NCI-H2029 treated with DMSO at 0.1 percent for 48 hours (cell line): ENCODE measurements around the gene SLC25A21.
"Not testable (repeated sequence)": the region's sequence is repeated elsewhere in the genome, so short reads cannot be mapped to it uniquely, and the experiment has no call there.

ENCODE experiments used
- DNase-seq: peaks from one replicate; lab custom pipeline; 2025; lab: John Stamatoyannopoulos, UW

Gene SLC25A21

GRCh38 chr14:36822685-36823084 is 349.7 kb downstream of the SLC25A21 start:
- no peak for DNase-seq

- no peak for DNase-seq
Measured at GRCh38 chr14:36820901-36821300, 351.5 kb downstream of the SLC25A21 start.

DNA sequence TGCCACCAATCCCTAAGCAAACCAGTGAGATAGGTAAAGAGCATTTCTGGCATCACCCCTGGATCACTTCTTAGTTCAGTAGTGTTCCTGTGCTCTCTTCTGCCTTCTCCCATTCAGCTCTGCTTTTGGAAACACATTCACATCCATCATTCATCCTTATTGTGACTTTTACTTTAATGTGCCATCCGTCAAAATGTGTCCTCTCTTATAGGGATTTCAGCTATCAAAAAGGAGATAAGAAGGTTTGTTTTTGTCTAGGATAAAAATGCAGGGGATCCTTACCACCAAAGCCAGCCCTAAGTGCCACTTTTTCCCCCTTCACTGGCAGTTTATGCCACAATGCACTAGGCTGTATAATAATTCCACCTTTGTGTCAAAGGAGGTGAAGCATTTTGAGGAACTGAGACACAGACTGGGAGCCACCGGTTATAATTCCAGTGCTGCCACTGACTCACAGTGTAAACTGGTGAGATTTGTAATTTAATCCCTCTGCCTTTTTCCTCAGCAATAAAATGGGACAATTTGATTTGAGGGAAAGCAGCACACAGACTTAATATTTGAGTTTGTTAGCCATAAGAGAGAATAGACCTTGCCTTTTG is 352.2 kb downstream of the SLC25A21 start:
- DNase-seq: no peak

- no peak for DNase-seq
Measured at GRCh38 chr14:36818794-36819384, 353.5 kb downstream of the SLC25A21 start.

GRCh38 chr14:36818246-36818645 is 354.2 kb downstream of the SLC25A21 start:
- DNase-seq: no peak

- no peak for DNase-seq
Measured at GRCh38 chr14:36817071-36817930, 355.1 kb downstream of the SLC25A21 start.

DNA sequence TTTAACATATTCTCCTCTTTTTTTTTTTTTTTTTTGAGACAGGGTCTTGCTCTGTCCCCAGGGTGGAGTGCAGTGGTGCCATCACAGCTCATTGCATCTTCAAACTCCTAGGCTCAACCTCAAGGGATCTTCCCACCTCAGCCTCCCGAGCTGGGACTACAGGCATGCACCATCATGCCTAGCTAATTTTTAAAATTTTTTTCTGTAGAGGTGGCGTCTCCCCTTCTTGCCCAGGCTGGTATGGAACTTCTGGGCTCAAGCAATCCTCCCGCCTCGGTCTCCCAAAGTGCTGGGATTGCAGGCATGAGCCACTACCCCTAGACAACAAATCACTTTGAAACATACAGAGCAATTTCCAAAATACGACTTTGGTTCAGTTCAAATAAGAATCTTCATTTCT is 355.9 kb downstream of the SLC25A21 start:
- no peak for DNase-seq

- DNase-seq: not testable (repeated sequence)
Measured at GRCh38 chr14:36814783-36815182, 357.6 kb downstream of the SLC25A21 start.

- no peak for DNase-seq
Measured at GRCh38 chr14:36810209-36810608, 362.2 kb downstream of the SLC25A21 start.

DNA sequence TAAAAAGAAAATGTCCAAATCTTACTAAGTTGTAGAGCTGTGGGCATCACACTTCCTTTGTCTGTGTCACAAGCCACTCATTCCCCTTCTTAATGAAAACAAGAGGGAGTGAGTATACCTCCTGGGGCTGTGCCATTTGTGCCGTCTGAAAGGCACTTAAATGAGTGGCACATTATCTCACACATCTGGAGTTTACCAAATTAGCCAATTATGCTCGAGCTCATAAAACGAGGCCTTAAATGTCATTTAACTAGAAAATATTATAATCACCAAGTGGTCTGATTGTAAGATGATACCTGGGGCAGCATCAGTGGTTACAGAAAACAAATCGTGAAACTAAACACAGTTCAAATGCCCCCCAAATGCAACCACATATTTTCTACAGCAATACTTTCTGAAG is 364.7 kb downstream of the SLC25A21 start:
- DNase-seq: no peak

DNA sequence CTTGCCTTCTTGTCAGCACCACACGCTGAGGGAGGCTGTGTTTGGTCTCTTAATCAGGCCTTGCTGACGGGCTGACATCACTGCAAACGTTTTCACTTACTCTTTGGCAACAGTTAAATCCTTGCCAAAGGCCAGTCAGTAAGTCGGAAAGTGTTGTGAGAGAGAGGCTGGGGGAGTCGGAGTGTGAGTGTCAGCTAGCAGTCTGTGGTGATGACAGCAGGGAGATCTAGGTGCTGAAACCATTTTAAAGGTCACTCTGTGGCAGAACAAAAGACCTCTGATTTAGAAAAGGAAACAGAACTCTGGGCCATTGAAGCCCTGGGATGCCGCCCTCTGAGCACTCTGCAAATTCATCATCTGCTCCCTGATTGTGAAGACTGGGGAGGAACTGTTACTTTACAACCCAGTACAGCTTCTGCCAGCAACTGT is 367.3 kb downstream of the SLC25A21 start:
- DNase-seq: no peak

- no peak for DNase-seq
Measured at GRCh38 chr14:36797634-36798033, 374.8 kb downstream of the SLC25A21 start.

GRCh38 chr14:36791402-36791801 is 381.0 kb downstream of the SLC25A21 start:
- DNase-seq: no peak

GRCh38 chr14:36785511-36785910 is 386.9 kb downstream of the SLC25A21 start:
- no peak for DNase-seq

DNA sequence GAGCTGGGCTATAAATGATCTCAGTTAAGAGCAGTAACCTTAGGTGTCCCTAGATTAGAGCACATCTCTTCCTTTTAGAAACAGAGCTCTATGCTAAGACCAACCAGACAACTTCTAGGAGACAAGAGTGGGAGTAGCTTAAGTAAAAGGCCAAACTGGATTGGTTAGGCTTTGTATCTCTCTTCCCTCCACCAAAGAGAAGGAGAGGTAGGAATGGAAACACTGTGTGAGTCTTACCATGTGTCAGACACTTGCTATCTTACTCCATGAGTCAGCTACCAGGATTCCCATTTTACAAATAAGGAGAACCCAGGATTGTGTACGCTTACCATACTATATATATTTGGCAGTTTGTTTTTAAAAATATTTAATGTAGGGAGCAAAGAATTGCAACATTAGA is 387.9 kb downstream of the SLC25A21 start:
- no peak for DNase-seq

DNA sequence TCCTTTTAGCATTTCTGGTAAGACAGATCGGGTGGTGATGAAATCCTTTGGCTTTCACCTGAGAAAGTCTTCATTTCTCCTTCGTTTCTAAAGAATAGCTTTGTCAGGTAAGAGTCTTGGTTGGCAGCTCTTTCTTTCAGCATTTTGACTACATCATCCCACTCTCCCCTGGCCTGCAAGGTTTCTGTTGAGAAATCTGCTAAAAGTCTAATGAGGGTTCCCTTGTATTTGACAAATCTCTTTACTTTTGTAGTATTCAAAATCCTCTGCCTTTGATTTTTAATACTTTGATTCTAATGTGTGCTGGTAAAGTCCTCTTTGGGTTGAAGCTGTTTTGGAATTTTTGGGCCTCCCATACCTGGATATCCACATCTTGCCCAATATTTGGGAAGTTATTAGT is 390.5 kb downstream of the SLC25A21 start:
- DNase-seq: no peak

- DNase-seq: no peak
Measured at GRCh38 chr14:36773558-36773957, 398.8 kb downstream of the SLC25A21 start.

DNA sequence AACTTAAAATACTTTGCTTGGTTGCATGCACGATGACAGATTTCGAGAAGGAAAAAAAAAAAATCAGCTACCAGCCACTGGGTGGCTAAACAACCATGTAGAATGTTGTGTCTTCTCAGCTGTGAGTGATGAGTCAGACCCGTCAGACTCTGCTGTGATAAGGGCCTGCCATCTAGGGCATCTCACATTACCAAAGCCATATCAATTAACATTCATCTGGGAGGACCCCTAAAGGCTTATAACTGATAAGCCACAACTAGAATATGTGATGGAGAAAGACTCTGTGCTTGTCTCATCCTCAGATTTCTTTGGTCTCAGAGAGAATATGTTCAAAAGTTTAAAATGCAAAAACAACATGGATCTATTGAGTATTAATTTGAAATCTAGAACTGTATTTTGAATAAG is 399.3 kb downstream of the SLC25A21 start:
- no peak for DNase-seq

DNA sequence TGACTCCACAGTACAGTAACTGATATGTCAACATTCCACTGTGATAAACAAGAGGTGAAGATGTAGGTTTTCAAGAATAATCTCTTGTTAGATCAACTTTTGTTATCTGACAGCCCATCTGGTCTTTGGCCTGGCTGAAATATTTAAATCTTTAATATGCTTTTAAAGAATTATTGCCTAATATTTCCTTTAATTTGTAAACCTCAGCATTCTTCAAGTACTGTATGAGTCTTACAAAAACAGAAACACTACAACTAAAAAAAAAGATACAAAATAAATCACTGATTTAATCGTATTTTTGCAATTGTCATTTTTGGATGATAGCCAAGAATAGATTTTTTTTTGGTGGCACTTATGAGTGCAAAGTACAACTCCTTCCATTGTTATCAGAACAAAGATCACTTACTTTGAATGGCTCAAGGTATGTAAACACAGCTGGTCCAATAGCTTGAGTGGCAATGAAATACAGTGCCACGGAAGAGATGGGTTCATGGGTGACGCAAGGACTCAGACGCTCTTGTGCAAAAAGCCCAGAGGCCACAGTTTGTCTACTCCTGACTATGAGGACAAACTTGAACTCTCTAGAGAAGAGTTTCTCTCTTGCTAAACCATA is 401.3 kb downstream of the SLC25A21 start:
- peak; percentile 61 for DNase-seq

DNA sequence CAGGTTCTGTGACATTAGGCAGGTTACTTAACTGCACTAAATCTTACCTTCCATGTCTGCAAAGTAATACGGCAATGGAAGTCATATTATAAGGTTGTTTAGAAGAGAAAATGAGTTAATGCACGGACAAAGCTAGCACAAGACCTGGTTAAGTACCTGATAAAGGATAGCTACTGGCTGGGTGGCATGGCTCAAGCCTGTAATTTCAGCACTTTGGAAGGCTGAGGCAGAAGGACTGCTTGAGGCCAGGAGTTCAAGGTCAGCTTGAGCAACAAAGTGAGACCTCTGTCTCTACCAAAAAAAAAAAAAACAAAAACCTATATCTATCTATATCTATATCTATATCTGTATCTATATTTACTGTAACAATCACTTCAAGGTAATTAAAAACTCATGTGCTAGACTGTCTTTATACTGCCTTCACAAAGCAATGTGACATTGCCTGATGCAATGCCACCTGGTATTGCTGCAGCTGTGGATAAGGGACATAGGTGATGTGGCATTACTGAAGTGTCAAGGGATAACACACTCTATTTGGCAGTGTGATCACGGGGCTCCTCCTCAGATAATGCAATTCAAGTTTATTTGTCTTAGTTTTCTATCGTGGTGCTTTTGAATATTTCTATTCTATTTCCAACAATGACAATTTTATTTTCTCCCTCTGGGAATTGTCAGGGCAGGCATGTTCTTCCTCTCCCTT is 403.6 kb downstream of the SLC25A21 start:
- peak; percentile 23 for DNase-seq

GRCh38 chr14:36767603-36768281 is 404.7 kb downstream of the SLC25A21 start:
- DNase-seq: peak; percentile 86
